ENCODE measurements around the gene PRKG1.
"Not testable (repeated sequence)": the region's sequence is repeated elsewhere in the genome, so short reads cannot be mapped to it uniquely, and the experiment has no call there.

The PRKG1 gene

GRCh38 chr10:51427758-51428157 lies 353.5 kb downstream of the PRKG1 start:
- no peak for DNase-seq (ENCODE audit: low spot score)

DNA sequence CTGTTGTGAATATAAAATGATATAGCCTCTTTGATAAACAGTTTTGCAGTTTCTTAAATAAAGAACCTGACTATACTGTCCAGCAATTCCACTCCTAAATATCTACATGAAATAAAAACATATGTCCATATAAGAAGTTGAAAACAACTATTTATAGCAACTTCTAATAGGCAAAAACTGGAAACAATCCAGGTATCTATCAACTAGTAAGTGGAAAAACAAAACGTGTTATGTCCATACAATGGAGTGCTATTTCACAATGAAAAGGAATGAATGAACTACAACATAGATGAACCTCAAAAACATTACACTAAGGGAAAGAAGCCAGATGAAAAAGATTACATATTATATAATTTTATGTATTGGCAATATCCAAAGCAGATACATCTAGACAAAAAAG lies 356.2 kb downstream of the PRKG1 start:
- DNase-seq (ENCODE audit: low spot score): no peak

- no peak for DNase-seq (ENCODE audit: low spot score)
Measured at GRCh38 chr10:51433949-51434475, 359.7 kb downstream of the PRKG1 start.

DNA sequence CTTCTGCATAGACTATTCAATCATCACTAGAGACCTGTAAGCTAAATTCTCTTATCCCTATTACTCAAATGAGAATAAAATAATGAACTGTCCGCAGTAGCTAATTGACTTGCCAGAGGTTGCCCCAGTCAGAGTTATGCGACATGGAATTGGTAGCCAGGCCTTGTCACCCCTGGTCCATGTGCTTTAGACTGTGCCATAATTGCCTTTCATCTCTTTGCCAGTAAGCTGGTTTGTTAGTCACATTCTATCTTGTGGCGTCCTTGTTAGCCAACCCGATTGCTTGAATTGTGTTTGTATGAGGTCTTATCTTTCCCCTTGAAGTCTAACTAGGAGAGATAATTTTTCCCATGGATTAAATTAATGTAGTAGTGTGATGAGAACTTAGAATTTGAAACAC lies 362.5 kb downstream of the PRKG1 start:
- DNase-seq (ENCODE audit: low spot score): no peak

- no peak for DNase-seq (ENCODE audit: low spot score)
Measured at GRCh38 chr10:51439645-51440044, 365.4 kb downstream of the PRKG1 start.

DNA sequence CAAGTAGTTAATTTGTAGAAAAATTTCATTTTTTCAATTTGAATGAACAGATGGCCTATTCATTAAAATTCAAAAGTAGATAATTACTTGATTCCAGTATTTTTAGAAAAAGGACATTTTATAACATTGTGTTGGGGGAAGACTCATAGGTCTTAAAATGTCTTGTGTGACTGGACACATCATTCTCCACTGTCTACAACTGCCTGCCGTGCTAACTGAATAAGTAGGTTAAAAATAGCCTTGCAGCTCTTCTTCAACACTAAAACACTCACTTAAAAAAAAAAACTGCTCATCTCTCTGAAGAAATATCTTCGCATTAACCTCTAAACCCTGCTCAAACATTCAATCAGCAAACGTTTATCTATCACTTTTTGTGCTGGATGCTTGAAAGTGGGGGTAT lies 371.3 kb downstream of the PRKG1 start:
- DNase-seq (ENCODE audit: low spot score): no peak

DNA sequence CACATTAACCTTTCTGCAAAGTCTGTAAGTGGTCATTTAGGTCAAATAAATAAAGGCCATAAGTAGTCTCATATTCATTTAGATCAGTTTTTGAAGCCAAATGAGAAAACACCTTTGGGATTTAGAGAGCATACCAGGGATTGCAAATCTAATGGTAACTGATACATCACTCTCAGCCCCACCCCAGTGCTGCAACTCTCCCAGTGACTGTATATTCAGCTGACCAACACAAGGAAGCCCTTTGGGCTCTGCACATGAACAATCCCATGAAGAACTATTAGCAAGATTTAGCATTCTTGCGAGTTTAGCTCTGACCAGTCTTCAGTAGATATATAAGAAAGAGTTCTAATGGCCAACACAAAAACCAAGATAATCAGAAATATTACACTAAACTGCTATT lies 372.8 kb downstream of the PRKG1 start:
- no peak for DNase-seq (ENCODE audit: low spot score)

GRCh38 chr10:51455762-51456161 lies 381.5 kb downstream of the PRKG1 start:
- DNase-seq (ENCODE audit: low spot score): not testable (repeated sequence)

DNA sequence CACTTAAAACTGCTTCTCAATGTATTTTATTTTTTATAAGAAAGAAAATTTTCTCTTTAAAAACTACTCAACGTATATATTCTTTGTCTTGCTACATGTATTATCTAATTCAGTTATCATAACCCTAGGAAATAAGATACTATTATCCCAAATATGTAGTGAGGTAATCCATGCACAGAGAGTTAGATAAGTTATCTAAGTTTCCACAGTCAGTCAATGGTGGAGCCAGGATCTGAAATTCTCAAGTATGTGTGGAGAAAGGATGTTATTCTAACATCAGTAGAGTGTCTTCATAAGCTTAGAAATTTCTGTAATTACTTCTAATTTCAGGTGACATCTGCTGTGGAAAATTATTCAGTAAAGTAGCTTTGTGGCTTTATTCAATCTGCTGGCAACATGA lies 385.2 kb downstream of the PRKG1 start:
- no peak for DNase-seq (ENCODE audit: low spot score)

- DNase-seq (ENCODE audit: low spot score): no peak
Measured at GRCh38 chr10:51462076-51462779, 387.9 kb downstream of the PRKG1 start.

GRCh38 chr10:51468424-51468823 lies 394.1 kb downstream of the PRKG1 start:
- no peak for DNase-seq (ENCODE audit: low spot score)

DNA sequence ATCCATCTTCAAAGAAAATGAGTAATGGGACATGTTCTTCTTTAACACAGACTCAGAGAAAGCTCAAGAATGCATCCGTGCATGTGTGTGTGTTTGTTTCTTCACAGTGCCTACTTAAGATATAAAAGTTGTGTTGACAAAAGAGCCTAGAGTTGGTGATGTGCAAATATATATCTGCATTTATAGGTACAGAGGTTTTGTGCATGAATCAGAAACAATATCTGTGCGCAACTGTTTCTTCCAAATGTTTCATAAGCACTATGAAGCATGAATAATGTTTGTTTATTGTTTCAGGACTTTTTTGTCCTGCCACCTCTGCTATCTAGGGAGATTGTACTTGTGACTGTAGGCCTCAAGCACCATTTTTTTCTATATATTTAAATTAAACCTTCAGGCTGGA lies 395.4 kb downstream of the PRKG1 start:
- DNase-seq (ENCODE audit: low spot score): no peak

DNA sequence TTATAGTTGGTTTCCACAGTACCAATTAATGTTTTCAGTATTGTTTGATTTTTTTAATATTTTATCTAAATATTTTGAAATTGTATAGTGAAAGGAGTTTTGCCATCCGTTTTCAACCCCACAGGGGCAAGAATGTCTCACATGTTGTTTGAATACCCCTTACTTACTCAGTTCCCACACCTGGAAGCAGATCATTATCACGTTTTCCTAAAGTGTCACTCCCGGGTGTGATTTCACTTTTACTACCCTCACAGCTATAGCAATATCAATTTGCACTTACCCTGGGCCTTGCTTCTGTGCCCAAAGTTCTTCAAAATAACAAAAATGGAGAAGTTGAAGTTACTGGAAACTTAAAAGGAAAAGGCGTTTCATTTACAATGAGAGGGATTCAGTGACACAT lies 397.0 kb downstream of the PRKG1 start:
- no peak for DNase-seq (ENCODE audit: low spot score)

DNA sequence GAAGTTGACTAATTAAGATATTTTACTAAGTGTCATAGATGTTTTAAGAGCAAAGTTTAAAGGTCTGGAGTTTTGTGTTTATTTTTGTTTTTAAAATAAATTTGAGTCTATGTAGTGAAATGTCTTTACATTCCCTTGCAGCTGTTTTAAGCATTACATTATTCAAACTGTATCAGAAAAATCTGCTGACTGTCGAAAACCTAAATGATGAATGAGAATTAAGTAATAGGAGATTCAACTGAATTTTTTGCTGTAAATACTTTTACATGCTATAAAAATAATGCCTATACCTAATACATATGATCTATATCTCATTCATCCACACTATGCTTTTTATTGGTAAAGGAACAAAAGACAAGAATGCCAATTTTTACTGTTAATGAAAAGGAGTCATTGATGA lies 397.9 kb downstream of the PRKG1 start:
- DNase-seq (ENCODE audit: low spot score): no peak

DNA sequence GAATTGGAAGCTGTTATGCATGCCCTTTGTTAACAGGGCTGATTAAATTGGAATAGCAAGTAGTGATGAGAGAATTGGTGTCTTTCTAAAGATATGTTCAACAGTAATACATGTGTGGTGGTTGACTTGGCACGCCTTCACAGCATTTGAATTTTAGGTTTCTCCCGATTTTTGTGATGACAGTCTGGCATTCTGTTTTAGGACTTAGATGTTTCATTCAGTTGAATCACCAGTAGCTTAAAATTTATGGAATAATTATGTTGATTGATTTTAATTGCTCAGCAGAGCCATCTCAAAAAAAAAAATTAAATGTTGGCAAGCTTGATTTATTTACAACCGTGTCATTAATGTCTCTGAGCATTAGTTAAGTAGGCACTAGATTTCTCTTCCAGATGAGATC lies 405.4 kb downstream of the PRKG1 start:
- DNase-seq (ENCODE audit: low spot score): no peak

DNA sequence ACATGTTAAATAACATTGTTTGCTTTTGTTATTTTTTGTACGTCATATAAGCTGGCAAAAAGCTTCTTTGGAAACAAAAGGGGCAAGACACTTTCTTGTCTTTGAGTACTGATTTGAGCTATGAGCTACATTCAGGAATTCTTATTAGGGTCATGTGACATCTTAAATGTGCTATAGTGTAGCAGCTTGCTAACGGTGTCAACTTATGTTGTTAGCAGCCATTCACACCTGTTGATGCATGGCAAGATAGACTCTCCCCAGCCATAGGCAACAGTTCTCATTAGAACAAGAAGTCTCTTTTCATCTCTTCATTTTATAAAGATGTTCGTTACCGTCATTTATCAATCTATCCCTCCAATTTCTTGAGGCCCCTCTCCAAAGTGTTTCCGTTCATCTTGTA lies 411.4 kb downstream of the PRKG1 start:
- no peak for DNase-seq (ENCODE audit: low spot score)

DNA sequence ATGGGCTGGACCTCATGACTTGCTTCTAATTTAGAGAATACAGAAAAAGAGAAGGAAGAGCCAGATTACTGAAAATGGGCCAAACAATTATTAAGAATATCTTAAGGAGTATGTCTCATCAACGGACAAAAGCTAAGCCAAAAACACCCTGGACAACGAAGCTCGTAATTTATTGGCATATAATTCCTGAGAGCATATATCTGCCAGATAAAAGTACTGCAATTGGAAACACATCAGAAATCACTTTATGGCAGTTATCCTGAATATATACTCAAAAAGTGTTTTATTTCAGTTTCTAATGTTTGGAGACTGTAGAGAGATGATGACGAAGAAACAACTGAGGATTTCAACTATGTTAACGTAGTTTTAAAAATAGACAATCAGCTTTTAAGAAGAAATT lies 413.3 kb downstream of the PRKG1 start:
- DNase-seq (ENCODE audit: low spot score): no peak

DNA sequence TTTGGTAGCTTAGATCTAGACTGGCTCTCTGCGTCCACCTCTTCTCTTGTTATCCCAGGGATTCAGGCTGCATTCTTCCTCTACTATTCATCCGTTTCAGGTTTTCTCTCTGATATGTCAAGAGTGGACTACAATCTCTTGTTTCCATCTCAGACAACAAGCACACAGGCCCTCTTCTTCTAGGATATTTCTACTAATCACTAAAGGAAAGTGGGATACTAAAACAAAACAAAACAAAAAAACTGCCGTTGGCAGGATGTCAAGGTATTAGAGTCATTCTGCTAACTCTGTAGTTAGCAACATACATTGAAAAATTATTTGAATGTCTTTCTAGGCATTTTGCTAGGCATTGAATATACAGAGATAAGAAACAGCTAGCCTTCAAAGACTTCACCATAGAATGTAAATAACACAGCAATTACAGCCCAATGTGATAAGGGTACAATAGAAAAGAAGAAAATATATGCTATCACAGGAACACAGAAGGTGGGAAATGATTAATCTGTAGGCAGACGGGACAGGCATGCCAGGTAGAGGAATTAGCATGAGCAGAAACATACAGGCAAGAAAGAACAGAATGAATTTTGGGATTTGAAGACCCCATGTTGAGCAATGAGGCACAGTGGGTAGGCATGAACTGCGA lies 414.6 kb downstream of the PRKG1 start:
- DNase-seq (ENCODE audit: low spot score): no peak

- DNase-seq (ENCODE audit: low spot score): no peak
Measured at GRCh38 chr10:51498424-51498823, 424.1 kb downstream of the PRKG1 start.

GRCh38 chr10:51501396-51501795 lies 427.1 kb downstream of the PRKG1 start:
- DNase-seq (ENCODE audit: low spot score): no peak

DNA sequence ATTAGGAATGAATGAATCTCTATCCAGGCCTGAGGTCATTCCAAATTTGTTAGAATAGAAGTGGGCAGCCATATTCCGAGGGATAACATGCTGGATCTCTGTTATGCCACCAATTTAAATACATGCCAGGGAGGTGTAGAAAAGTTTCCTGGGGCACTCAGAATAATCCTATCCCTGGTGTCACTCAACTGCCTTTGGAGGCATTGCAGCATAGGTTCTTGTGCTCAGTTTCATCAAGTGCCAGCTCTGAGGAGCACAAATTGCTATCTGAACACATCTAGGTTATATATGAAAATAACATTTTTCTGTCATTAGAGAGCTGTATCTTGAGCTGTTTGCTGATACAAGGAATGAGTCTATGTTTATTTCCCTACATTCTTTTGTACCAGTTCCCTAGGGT lies 427.8 kb downstream of the PRKG1 start:
- no peak for DNase-seq (ENCODE audit: low spot score)

DNA sequence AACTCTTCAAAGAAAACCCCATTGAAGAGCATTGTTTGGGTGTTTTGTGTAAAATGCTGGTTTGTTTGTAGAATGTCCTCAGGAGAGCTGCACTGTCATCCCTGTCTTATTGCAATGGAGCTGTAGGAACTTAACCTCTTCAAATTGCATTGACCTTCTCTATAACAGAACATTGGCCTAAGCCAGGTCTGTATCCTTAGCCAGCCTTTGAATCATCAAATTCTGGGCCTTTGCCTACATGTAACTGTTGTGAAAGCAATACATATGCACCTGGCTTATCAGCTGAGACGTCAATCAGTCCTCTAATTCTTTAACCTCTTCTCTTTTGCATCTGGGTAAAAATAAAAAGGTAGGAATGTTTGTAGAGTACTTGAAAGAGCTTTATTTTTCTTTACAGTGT lies 429.1 kb downstream of the PRKG1 start:
- DNase-seq (ENCODE audit: low spot score): no peak

DNA sequence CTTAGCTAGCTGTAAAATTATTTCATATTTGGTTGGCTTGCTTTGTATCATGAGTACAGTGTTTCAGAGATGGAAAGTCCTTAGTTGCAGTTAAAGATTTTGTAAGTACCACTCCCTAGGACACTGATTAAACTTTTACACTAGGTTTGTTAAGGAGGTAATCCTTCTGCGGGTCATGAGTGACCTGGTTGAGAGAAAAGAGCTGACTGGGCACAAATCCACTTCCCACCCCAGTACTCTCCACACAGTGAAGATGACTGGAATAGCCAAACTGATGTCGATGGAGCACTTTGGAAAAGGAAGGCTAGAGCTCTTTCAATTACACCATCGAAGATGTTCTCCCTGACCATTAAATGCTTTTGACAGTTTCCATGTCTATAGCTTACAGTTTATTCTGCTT lies 433.2 kb downstream of the PRKG1 start:
- DNase-seq (ENCODE audit: low spot score): no peak

DNA sequence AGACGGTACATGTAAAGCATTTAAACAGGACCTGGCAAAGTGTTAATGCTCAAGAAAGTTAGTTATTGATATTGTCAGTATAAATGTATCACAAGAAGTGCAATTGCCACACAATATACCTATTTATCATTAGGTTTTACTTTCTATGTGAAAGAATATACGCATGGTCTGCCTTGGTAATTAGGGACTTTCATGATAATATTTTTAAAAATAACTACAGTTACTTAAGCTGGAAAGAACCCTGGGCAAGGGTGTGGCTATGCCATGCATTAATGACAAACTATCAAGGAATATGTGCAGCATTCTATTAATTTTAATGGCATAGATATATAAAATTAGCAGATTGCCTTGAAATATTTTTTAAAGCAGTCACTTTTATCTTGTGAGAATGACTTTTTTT lies 433.9 kb downstream of the PRKG1 start:
- no peak for DNase-seq (ENCODE audit: low spot score)
